ENCODE results near the gene KRCC1.
"Not testable (repeated sequence)": the region's sequence is repeated elsewhere in the genome, so short reads cannot be mapped to it uniquely, and the experiment has no call there.

DNA sequence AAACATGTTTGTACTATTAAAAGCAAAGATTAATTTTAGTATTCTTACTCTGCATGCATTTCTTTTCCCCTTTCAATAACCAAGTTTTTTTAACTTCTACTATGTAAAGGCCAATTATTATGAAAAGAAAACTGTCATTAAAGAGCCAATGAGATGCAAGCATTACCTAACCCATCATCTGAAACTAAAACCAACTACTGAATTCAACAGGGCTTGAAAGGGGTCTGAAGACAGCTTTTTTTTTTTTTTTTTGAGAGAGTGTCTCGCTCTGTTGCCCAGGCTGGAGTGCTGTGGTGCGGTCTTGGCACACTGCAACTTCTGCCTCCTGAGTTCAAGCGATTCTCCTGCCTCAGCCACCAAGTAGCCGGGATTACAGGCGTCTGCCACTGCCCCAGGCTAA lies 69.7 kb downstream of the KRCC1 start:
- TF ChIP-seq, protein P1, sequence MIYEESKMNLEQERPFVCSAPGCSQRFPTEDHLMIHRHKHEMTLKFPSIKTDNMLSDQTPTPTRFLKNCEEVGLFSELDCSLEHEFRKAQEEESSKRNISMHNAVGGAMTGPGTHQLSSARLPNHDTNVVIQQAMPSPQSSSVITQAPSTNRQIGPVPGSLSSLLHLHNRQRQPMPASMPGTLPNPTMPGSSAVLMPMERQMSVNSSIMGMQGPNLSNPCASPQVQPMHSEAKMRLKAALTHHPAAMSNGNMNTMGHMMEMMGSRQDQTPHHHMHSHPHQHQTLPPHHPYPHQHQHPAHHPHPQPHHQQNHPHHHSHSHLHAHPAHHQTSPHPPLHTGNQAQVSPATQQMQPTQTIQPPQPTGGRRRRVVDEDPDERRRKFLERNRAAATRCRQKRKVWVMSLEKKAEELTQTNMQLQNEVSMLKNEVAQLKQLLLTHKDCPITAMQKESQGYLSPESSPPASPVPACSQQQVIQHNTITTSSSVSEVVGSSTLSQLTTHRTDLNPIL (CRISPR knock-in tag; IDR thresholded peaks at IDR 0.05; ENCODE audit: low read depth), result not testable (repeated sequence)
- not testable (repeated sequence) for TF ChIP-seq ZFP30 (CRISPR knock-in tag; IDR thresholded peaks at IDR 0.05); CSDC2 (CRISPR knock-in tag; IDR thresholded peaks at IDR 0.05); ZFP3 (CRISPR knock-in tag; IDR thresholded peaks at IDR 0.05); ESRRG (CRISPR knock-in tag; IDR thresholded peaks at IDR 0.05); ISL1 (CRISPR knock-in tag; IDR thresholded peaks at IDR 0.05); OSR1 (CRISPR knock-in tag; IDR thresholded peaks at IDR 0.05); PPARA (CRISPR knock-in tag; IDR thresholded peaks at IDR 0.05; ENCODE audit: borderline replicate concordance); ZNF8 (CRISPR knock-in tag; IDR thresholded peaks at IDR 0.05); ZNF70 (CRISPR knock-in tag; IDR thresholded peaks at IDR 0.05)
- TF ChIP-seq, protein P2, sequence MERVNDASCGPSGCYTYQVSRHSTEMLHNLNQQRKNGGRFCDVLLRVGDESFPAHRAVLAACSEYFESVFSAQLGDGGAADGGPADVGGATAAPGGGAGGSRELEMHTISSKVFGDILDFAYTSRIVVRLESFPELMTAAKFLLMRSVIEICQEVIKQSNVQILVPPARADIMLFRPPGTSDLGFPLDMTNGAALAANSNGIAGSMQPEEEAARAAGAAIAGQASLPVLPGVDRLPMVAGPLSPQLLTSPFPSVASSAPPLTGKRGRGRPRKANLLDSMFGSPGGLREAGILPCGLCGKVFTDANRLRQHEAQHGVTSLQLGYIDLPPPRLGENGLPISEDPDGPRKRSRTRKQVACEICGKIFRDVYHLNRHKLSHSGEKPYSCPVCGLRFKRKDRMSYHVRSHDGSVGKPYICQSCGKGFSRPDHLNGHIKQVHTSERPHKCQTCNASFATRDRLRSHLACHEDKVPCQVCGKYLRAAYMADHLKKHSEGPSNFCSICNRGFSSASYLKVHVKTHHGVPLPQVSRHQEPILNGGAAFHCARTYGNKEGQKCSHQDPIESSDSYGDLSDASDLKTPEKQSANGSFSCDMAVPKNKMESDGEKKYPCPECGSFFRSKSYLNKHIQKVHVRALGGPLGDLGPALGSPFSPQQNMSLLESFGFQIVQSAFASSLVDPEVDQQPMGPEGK (CRISPR knock-in tag; IDR thresholded peaks at IDR 0.05; ENCODE audit: borderline replicate concordance), result not testable (repeated sequence)
- TF ChIP-seq, protein P3, sequence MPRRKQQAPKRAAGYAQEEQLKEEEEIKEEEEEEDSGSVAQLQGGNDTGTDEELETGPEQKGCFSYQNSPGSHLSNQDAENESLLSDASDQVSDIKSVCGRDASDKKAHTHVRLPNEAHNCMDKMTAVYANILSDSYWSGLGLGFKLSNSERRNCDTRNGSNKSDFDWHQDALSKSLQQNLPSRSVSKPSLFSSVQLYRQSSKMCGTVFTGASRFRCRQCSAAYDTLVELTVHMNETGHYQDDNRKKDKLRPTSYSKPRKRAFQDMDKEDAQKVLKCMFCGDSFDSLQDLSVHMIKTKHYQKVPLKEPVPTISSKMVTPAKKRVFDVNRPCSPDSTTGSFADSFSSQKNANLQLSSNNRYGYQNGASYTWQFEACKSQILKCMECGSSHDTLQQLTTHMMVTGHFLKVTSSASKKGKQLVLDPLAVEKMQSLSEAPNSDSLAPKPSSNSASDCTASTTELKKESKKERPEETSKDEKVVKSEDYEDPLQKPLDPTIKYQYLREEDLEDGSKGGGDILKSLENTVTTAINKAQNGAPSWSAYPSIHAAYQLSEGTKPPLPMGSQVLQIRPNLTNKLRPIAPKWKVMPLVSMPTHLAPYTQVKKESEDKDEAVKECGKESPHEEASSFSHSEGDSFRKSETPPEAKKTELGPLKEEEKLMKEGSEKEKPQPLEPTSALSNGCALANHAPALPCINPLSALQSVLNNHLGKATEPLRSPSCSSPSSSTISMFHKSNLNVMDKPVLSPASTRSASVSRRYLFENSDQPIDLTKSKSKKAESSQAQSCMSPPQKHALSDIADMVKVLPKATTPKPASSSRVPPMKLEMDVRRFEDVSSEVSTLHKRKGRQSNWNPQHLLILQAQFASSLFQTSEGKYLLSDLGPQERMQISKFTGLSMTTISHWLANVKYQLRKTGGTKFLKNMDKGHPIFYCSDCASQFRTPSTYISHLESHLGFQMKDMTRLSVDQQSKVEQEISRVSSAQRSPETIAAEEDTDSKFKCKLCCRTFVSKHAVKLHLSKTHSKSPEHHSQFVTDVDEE (CRISPR knock-in tag; IDR thresholded peaks at IDR 0.05), result not testable (repeated sequence)

Data from SK-N-SH treated with all-trans-retinoic acid at 6 μM for 48 hours (cell line).